GM18861 (cell line): ENCODE results near the gene GMDS.
"Not testable (repeated sequence)": the region's sequence is repeated elsewhere in the genome, so short reads cannot be mapped to it uniquely, and the experiment has no call there.

ENCODE experiments used
- ATAC-seq: cut with Tn5 transposase; IDR thresholded peaks from one replicate; pipeline ENCODE4 v1.9.1; 2021; ENCODE audit not compliant: unreplicated experiment

The GMDS gene

DNA sequence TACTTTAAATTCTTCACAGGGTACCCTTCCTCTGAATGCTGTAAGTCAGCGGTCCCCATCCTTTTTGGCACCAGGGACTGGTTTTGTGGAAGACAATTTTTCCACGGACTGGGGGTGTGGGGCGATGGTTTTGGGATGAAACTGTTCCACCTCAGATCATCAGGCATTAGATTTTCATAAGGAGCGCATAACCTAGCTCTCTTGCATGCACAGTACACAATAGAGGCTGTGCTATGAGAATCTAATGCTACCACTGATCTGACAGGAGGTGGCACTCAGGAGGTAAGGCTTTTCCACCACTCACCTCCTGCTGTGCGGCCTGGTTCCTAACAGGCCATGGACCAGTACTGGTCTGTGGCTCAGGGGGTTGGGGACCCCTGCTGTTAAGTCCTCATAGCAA is 399.9 kb downstream of the GMDS start:
- ATAC-seq, result not testable (repeated sequence)

DNA sequence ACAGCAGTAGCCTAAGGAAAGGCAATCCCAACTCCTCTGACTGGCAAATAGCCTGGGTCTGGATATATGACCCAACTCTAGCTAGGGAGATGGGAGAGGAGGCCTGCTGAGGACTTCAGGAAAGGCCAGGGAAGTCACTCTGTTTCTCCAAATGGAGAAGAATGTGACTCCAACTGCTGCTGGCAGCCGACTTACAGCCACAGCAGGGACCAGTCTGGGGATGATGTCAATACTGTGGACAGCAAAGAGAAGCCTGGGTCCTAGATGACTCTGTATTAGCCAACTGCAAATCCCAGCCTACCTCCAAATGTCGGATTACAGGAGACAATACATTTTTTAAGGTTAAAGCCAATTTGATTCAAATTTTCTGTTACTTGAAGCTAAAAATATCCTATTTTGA is 403.1 kb downstream of the GMDS start:
- no peak for ATAC-seq

DNA sequence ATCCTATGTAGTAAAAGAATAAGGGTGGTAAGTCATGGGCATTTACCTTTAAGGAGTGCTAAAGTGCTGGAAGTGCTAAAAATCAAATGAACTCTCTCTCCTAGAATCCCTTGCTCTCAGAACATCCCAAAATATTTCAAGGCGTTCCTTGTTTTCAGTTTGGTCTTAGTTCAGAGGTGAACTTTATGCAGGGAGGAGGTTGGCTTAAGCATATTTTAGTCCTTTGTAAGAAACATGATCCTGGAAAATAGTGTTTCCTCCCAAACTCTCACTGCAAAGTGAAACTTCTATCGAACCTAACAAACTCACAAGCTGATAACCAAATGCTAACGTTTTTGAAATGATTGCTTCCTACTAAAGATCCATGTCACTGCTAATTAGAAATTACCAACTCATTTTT is 404.3 kb downstream of the GMDS start:
- ATAC-seq, result no peak

DNA sequence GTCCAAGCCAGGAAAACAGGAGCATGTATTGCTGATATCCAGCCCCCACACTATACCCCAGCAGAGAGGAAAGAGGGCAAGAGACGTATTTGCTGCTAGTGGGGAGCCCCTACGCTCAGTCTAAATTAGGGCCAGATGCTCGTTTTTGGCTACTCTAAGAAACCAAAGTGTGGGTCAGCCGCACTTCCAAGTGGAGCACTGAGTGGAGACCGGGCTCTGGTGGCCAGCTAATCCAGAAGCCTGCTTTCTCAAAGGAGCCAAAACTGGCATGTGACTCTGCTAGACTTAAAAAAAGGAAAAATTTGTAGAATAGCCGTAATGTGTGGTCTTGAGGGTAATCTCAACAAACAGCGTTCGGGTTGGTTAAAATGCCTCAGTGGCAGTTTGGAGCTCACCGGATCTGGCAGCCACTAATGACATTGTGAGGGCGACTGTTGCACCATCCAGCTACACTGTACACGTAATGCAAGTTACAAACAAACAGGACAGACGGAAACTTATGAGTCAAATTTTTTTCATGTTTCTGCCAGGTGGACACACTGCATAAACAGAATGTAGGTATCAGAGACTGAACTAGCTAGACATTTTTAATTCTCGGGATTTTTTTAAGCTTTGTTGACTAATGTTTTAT is 404.8 kb downstream of the GMDS start:
- no peak for ATAC-seq

DNA sequence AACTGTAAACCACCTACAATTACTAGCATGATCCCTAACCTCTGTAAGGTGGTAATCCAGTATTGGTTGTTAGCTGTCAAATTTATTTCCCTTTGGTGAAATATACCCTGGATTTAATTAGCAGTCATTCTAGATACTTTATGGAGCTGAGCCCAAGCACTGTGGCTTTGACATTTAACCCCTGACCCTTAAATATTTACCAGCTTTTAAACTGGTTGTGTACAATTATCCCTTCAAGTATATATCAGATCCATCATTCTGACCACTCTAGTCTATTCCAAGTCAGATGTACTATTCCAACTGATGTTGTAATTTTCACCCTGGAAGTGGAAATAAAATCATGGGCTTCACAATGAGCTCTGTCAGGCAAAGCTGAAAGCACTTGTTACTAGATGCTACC is 406.0 kb downstream of the GMDS start:
- ATAC-seq, result no peak

DNA sequence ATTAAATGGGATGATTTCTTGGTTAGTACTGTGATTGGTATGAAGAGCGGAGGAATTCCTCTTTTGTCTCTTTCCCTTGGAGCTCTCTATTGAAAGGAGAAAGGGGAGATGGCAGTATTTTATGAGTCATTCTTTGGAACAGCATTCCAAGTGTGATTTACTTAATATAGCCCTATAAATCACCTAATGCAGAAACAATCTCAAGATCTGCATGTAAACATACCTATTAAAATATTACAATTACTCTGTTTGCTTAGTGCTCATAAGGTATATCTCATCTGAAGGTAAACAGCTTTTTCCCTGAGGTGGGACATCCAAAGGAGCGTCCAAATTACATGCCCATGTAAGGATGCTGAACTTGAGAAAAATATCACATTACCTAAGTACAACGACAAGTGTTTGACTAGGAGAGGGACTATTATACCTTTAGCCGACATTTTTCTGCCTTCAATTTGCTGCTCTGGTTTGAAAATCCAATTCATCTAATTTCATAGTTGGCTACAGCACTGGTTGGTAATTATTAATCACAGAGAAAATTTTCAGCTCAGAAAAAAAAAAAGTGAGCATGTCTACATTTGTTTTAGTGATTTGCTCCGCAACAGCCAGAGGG is 406.7 kb downstream of the GMDS start:
- no peak for ATAC-seq

DNA sequence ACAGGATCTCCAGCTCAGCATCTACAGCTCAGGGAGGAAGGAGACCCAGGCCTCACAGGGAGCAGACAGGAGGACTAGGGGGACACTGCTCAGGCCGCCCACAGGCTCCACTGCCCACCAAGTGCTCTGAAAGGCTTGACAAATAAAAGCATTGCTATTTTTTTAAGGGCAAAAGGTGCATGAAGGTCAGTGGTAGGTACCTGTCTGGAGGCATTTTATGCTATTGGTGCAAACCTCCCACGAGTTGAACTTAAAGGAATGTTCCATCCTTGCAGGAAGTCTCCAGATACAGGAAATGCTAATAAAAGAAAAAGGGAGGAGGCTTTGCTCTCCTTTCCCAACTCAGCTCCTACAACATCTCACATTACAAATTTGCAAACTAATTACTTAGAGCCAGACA is 407.6 kb downstream of the GMDS start:
- ATAC-seq, result no peak

DNA sequence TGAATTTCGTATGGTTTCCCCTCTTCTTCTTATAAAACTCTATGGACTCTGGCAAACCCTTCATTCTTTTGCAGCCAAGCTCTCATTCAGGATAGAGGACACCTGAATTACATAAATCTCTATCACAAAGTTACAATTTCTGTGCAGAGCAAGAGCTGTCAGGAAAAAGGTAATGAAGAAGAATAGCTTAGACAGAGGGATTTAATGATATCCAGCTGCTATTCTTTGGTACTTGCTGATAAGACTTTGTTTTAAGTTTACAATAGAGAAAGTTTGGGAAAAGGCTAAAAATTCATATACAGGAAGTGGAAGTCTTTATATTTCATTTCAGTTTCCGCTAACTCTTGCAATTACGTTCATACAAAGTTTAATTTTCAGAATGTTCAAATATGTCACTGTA is 408.7 kb downstream of the GMDS start:
- ATAC-seq, result no peak

DNA sequence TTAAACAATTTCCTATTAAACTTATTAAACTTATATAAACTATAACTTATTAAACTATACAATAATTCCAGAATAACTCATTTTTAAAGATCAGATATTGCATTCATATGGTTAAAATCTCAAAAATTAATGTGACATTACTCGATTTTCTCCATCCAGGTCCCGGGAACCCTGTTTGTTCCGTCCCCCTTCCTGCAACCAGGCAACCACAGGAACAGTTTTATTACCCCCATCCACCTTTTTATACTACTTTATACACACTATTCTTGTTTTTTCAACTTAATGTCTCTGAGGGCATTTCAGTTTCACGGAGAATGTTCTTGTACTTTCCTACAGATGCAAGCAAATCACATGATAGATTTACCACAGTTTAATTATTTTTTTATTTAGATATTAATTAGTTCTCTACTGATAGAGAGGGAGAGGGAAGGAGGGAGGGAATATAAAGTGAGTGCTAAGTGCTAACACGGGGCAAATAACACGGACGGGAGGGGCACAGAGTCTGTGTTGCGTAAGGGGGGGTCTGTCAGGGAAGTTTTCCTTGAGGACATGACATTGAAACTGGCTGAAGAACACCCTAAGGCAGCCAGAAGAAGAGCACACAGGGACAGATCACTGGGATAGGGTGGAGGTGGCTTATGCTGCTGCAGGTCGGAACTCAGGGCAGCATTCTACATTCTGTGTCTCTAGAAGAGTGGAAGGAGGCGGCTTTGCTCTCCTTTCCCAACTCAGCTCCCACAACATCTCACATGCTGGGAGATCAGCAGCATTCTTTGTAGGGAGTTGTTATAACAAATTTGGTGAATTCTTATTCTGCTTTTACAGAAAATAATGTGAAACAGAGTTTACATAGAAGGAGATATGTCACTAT is 410.5 kb downstream of the GMDS start:
- no peak for ATAC-seq

DNA sequence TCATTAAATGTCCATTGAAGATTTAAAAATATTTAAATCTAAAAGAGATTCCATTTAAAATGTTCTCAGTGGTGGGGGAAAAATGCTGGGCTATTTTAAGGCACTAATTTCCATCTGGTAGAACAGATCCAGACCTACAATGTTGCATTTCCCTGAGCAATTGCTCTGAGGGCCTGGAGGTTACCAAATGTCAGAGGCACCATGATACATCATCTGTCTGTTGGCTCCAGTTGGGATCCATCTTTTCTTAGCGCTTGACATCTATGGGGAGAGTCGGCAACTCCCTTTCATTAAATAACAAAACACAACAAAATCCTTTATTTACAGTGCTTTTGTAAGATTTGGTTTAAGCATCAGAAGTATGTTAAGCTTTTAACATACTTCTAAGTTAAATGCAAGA is 411.2 kb downstream of the GMDS start:
- ATAC-seq, result no peak

DNA sequence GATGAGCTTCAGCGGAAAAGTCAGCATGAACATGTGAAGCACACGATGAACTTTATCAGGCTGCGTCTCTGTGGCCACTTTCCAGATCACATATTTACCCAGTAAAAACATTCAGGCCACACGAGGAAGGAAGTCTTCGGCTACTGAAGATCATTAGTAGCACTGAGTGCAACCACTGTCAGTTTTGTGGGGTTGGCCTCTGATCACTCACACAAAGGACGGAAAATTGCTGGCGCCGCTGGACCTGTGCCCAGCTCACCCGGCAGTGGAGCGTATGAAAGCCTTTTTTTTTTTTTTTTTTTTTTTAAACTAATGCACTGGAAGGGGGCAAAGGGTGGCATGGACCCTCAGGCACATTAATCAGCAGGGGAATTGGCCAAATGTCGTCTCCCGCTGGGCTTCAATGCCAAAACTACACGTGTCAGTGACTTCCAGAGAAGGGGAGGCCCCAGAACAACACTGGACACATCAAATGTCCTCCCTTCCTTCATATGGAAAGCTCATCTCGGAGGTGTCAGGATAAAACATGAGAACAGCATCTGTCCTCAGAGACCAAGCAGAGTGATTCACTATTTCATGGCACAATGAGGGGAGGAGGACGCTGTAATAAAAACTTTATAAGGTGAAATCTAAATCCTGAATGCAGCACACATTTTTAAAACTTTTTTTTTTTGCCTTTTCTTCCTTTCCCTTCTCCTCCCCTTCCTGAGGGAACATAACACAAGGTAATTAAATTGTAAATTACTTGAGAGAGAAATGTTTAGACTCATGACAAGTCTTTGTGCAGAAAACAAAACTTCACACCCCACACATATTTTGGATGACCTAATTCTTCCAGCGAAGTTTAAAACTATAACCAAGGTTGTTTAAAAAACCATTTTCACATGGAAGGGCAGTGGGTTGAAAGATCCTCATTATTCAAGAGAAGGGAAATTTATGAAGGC is 412.3 kb downstream of the GMDS start:
- ATAC-seq, result no peak

DNA sequence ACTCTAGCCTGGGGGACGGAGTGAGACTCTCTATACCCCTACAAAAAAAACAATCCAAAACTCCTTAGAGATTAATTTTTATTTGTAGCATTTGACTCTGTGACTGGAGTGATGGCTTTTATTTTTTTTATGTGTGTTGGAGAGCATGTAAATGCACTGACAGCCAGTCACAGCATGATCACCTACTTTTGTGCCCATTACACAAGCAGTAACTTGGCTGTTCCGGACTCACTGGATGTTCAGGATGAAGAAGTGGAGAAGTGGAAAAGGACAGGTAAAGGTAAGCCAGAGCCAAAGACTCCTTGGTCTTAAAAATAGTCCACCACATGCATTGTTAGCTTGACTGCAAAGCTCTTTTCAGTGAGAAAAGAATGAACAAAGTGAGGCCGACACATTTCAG is 413.0 kb downstream of the GMDS start:
- ATAC-seq, result no peak

DNA sequence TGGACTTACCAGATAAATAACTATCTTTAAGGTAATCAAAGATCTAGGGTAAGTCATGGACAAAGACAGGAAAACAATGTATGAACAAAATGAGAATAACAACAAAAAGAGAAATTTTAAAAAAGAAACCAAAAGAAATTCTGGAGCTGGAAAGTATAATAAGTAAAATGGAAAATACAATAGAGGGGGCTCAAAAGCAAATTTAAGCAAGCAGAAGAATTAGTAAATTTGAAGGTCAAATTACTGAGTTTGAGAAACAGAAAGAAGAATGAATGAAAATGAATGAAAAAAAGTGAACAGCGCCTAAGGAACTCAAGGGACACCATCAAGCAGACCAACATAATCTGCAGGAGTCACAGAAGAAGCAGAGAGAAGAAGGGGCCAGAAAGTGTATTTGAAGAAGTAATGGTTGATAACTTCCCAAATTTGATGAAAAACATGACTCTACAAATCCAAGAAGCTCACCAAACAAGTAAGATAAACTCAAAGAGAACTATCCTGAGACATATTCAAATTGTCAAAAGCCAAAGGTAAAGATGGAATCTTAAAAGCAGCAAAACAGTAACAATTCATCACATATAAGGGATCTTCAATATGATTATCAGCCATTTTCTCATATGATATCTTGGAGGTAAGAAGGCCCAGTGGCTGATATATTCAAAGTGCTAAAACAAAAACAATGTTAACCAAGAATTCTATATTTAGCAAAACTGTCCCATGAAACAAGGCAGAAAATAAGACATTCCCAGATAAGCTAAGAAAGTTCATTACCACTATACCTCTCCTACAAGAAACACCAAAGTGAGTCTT is 417.2 kb downstream of the GMDS start:
- ATAC-seq, result no peak

DNA sequence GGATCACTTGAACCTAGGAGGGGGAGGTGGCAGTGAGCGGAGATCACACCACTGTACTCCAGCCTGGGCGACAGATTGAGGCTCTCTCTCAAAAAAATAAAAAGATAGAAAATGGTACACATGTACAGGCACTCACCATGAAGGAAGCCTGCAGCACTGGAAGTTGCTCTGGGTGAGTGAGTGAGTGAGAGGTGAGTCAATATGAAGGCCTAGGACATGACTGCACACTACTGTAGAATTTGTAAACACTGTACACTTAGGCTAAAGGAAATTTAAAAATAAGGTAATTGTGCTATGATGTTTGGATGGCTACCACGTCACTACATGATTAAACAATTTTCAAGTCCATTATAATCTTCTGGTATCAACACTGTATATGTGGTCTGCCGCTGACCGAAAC is 419.5 kb downstream of the GMDS start:
- ATAC-seq, result no peak

DNA sequence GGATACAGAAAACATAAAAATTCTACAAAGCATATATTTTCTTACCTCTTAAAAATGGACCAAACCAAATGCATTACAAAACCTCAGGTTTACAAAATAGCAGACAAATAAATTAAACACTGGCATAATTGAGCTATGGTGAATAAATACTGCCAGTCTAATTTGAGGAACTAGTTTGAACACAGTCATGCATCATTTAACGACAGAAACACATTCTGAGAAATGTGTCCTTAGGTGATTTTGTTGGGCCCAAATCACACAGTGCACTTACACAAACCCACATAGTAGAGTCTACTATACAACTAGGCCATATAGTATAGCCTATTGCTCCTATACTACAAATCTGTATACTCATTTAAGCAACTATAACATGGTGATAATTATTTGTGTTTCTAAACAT is 420.1 kb downstream of the GMDS start:
- ATAC-seq, result no peak

DNA sequence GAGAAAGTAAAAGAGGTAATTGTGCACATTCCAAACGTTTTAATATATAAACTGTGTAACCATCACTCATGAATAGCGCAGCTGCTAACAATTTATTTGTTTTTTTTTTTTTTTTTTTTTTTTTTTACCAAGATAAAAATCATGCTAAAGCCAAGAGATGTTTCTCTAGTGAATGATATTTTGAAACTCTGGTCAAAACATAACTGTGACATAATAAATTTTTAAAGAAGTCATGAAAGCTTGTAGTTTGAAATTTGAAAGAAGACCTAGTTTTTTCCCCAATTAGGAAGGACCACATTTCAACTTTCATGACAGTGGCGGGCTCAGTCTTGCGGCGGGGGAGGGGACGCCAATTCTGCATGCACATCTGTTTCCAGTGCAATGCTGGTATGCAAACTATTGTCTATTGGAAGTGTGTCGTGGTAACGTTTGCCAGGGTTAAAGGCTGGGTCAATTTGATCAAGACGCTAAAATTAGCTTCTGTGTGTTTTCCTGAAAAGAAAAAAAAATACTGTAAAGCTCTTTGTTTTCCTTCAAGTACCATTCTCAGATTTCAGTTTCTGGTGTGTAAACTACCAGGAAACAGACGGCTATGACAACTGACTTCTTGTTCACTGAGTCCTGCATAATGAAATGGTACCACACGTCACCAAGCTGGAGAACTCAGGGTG is 423.8 kb downstream of the GMDS start:
- no peak for ATAC-seq

DNA sequence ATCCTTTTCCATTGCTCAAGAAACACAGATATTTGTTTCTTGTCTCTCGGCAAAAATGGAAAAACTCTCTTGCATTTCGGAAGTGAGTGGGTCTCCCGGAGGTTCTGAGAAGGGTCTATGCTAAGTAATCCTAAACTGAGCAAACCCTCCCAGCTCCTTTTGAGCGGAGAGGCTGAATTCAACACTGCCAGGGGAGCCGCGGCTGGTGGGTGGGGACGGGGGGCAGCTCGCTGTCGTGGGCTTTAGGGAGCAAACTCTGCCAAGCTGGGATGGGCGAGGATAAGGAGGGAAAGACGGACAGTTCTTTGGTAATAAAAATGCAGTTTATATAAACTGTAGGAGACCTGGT is 424.3 kb downstream of the GMDS start:
- no peak for ATAC-seq

DNA sequence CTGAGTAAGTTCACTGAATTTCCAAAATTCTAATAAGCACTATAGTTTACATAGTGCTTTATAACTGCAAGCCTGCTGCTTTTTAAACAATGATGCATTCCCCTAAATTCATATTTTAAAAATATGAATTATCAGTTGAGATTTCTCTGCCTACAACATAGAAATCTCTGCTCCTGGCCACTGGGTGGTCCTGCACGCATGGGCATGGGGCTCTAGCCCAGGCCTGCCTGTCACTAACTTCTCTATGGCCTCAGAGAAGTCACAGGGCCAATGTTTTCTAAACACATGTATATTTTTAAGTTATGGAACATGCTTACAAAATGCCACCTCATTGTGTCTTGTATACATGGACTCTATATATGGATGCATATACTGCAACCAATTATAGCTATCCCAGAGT is 424.7 kb downstream of the GMDS start:
- ATAC-seq, result no peak

DNA sequence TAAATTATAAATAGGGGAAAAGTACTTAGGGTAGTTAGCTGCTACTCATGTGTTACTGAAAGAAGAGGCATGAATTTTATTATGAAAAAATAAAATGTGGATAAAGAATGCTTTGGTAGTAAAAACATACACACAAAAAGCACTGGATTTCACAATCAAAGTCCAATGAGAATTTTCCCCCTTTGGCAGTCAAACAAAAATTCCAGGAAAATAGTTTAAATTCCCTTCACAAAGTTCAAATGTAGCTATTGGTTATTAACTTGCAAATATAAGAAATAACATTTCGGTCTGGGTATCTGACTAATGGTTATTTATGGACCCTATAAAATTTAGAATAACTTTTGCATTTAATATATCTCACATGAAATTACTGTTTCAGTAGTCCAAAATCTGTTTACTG is 425.2 kb downstream of the GMDS start:
- no peak for ATAC-seq

DNA sequence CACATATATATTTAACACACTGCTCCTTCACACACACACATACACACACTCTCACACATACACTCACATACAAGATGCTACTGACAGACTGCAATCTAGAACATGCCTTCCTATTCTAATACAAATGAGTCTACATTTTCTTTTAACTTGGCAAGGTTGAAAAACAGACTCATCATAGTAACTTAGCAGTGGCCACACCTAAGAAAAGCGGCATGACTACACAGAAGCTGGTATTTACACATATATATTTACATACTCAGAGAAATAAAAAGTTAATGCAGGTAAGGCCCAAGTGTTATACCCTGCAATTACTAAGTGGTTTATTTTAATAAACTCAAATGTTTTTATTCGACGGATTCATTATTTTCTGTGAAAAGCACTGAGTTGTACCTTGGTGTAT is 426.4 kb downstream of the GMDS start:
- ATAC-seq, result no peak
